Measurements from ENCODE around the gene BEX4.

BEX4 gene

GRCh38 chrX:103240155-103240554, 25.2 kb downstream of the BEX4 start:
- no peak for DNase-seq

DNA sequence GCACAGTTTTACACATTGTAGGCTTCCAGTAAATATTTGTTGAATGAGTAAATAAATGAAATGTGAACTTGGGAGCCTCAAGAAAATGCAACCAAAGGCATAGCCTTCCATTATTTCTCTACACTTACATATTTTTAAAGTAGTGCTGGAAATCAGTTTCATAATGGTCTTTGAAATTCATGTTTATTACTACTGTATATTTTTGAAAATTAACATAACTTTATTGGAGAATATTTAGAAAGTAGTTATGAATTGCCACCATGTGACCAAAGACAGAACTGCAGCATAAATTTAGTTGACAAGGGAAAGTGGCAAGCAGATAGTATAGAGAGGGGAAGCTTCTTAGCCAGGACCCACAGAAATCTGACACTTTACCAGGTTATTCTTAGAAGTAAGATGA, 33.6 kb downstream of the BEX4 start:
- DNase-seq, result no peak

DNA sequence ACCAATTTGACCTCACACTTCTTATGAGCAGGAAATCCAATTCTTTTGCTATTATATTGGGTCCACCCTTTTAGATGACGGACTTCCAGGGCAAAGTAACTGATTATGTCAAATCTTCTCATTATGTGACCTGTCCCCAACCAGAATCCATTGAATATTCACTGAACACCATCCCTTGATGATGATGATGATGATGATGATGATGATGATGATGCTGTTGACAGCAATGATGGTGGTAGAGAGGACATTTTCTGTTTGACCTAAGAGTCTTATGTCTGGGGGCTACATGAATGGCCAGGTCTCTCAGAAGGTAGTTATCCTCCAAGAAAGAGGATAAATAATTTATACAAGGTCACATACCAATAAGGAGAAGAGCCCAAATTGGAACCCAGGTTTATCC, 34.9 kb downstream of the BEX4 start:
- no peak for DNase-seq

- DNase-seq, result no peak
Observed at GRCh38 chrX:103250977-103251376, 36.1 kb downstream of the BEX4 start.

DNA sequence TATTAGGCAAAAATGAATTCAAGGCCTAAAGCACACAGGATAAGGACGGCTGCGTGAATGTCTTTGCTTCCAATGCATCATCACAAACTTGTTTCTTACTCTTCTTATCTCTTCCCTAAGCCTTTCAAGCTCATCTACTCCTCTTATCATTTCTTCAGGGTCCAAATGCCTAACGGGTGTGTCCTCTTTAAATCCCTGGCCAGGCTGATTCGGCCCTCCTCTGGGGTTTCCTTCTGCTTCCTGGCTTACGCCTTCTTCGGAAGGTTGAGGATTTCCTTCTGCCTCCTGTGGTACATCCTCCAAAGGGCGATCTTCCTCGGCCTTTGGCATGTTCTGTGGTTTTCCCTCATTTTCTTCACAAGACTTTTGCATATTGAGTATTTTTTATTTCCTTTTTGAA, 38.7 kb downstream of the BEX4 start:
- no peak for DNase-seq

DNA sequence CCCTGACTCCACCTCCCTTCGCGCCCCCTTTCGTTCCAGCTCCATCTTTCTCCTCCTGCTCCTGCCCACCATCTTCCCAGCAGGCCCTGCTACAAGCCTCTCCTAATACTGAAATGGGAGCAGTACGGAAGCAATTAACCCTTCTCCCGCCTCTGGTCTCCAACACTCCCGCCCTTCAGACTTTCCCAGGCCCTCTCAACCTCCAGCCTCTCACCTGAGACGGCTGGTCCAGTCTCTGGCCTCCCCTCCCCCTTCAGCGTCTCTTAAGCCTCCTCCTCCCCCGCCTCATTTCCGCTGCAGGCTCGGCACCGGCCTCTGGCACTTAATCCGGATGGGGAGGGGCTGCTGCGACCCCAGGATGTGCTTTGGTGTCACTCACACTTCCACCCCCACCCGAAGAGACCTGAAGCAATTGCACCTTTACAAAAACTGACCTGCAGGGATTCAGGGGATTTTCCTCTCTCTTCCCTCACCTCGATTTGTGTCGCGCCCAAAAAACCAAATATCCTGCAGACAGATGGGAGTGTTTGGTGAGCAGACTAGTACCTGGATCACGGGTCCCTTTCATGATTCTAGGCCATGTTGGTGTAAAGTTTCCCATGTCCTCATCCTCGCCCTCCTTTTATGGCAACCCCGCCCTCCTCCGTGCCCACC, 39.4 kb downstream of the BEX4 start:
- DNase-seq, result peak; percentile 16

- DNase-seq, result peak; percentile 65
Observed at GRCh38 chrX:103254921-103255493, 40.1 kb downstream of the BEX4 start, which contains the start of gene TCEAL8. Gene TCEAL8, minus strand, starts transcription at chrX:103255155. Its CDS starts 1,176 bp downstream, at chrX:103253979.

DNA sequence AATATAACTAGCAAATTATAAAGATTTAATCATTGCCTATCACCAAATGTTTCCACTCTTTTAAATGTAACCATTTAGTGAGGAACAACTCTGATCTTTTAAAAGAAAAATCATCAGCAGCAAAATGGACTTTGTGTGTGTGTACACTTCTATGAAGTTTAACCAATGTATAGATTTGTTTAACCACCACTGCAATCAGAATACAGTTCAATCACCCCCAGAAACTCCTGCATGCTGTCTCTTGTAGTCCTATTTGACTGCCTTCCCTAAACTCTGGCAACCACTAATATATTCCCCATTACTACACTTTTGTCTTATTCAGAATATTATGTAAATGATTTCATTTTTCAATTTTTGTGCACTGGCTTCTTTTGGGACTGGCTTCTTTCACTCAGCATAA, 41.7 kb downstream of the BEX4 start:
- DNase-seq, result no peak

DNA sequence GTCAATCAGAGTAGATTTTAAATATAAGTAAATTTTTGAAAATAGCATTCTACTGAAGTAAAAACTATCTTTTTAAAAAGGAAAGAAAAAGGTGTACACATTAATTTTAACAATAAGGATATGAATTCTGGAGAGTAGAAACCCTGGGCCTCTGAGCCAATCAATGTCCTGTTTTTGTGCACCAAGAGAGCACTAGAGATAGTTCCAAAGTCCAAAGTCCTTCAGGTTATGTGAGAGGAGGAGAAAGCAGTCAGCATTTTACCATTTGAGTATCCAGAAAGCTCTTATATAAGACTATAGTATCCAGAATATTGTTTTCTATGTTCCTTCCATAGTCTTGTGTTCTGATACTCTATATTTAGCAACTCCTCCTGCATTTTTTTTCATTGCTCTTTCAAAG, 43.4 kb downstream of the BEX4 start:
- no peak for DNase-seq

All from stimulated activated CD4-positive, alpha-beta T cell treated with anti-CD3 and anti-CD28 coated beads, Interleukin-4, amount 100 ng/mL, for 1 hour (primary cell).